Measurements from ENCODE around the gene IL25. TPM values are rescaled to one million over a fixed set of nuclear protein-coding genes. Genes with fewer than 3 reads are reported as not detected.
A peak's percentile ranks its signal among the peaks of the same experiment; 100 is the strongest.

The IL25 gene
- total and polyA plus RNA-seq, 2 of the 8 experiments (the other 6 are each of a cell fraction or from before 2014, with no cell fraction given): not detected

DNA sequence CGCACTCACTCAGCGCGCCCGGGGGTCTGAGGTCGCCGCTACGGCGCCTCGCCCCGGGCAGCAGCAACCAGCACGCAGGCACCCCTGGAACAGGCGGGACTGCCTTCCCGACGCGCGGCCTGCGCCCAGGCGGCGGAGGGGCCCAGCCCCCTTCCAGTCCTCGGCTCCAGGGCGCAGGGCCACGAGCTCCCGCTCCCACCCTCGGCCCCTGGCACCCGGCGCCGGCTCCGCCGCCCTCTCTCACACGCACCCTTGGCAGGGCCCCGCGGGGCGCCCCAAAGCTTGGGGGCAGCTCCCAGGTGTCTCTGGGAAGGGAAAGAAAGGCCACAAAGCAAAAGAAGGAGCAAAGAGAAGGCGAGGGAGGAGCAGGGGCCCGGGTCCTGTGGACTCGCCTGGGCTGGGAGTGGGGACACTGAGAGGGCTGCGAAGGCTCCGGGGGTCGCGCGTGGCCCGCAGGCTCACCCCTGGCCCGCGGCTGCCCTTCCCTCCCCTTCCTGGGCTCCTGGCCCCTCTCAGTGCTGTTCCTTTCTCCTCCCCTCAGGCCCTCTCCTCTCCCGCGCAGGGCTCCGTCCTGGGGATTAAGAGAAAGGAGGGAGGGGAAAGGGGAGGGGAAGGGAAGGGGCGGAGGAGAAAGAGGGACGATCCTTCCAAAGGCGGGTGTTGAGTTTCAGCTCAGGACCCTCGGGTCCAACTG is 6.7 kb upstream of the IL25 start:
- FAIRE-seq: no peak
- H3K4ac ChIP-seq (replicated peaks; ENCODE audit: insufficient read length, low read depth, low read length): no peak overlapping the region
- TF ChIP-seq EZH2 (IDR thresholded peaks at IDR 0.05; ENCODE audit: low read depth, low read length, severe bottlenecking) (no peak), CBX8 (IDR thresholded peaks at IDR 0.05; ENCODE audit: borderline replicate concordance, low read depth, low read length) (no peak), KDM5A (IDR thresholded peaks at IDR 0.05; ENCODE audit: low read length) (no peak), EP300 (IDR thresholded peaks at IDR 0.05; ENCODE audit: borderline replicate concordance in 1 of 2, low read depth in 2 of 2, low read length in 2 of 2) (no peak), SP2 (IDR thresholded peaks at IDR 0.05; ENCODE audit: low read length) (no peak), POLR2AphosphoS5 (IDR thresholded peaks at IDR 0.05; ENCODE audit: low read depth, low read length) (peak; percentile 59; the same call in 1 of the 2 replicates), FOSL1 (IDR thresholded peaks at IDR 0.05; ENCODE audit: insufficient read depth, low read depth, low read length) (no peak), PHF8 (conservative IDR thresholded peaks at IDR 0.05; ENCODE audit: low read depth, low read length) (peak; percentile 42; the same call in 1 of the 2 replicates), KDM1A (IDR thresholded peaks at IDR 0.05; ENCODE audit: borderline replicate concordance, low read length) (no peak), POLR2A (IDR thresholded peaks at IDR 0.05; ENCODE audit: control extremely low read depth in 1 of 2, low read depth in 2 of 2, low read length in 2 of 2) (peak in 1 of 2 experiments; percentile 87; a peak in 2 of 3 replicates)
- TF ChIP-seq, protein P1, sequence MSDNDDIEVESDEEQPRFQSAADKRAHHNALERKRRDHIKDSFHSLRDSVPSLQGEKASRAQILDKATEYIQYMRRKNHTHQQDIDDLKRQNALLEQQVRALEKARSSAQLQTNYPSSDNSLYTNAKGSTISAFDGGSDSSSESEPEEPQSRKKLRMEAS (IDR thresholded peaks at IDR 0.05): peak; percentile 71

More for the DNA sequence above, 6.7 kb upstream of the IL25 start:
- Histone ChIP-seq H3K56ac (replicated peaks; ENCODE audit: insufficient read length, low read depth, low read length) (peak overlapping the region; percentile 78), H3K9ac (replicated peaks in 1 of 4; ENCODE audit: extremely low read depth in 1 of 4, low read depth in 3 of 4, low read length in 3 of 4) (peak overlapping the region in 3 of 4 experiments; percentile 69 to 90 (median 71); a peak in 6 of 7 replicates), H3K79me2 (ENCODE audit: control insufficient read depth in 1 of 2, insufficient read depth in 2 of 2, low read length in 2 of 2) (no peaks in the 10 kb centered on the region), H3K14ac (ENCODE audit: insufficient read length) (no peak overlapping the region), H2BK20ac (ENCODE audit: low read length) (no peak overlapping the region), H3K36me3 (ENCODE audit: control insufficient read depth in 2 of 4, insufficient read depth in 4 of 4, low read length in 3 of 4) (peaks cover 0 to 5% (median 0%) of the 10 kb centered on the region in 4 experiments; a peak in 2 of 8 replicates), H2BK120ac (replicated peaks; ENCODE audit: low read depth, low read length) (no peak overlapping the region), H2BK12ac (ENCODE audit: low read depth, low read length) (no peak overlapping the region), H2BK5ac (ENCODE audit: low read depth, low read length) (peak overlapping the region; percentile 69; the same call in 1 of the 2 replicates), H3K27ac (ENCODE audit: low read depth, low read length) (peak overlapping the region; percentile 85), H2AK5ac (ENCODE audit: low read depth, low read length) (no peak overlapping the region), H2AFZ (ENCODE audit: low read length) (no peak overlapping the region), H3K27me3 (replicated peaks in 1 of 4; ENCODE audit: control insufficient read depth in 3 of 4, extremely low read depth in 1 of 4, insufficient read depth in 3 of 4, low read length in 3 of 4) (peaks cover 0 to 12% (median 10%) of the 10 kb centered on the region in 4 experiments; a peak in 5 of 7 replicates), H3K9me3 (ENCODE audit: insufficient read depth in 2 of 2, low read depth in 1 of 2, low read length in 1 of 2) (no peaks in the 10 kb centered on the region), H3K4me3 (ENCODE audit: extremely low read depth in 1 of 4, insufficient read depth in 2 of 4, low read depth in 3 of 4, low read length in 4 of 4) (peak overlapping the region; percentile 69 to 79 (median 77)), H3K4me2 (ENCODE audit: insufficient read depth in 1 of 2, low read depth in 2 of 2, low read length in 2 of 2) (peak overlapping the region; percentile 85 to 90), H2BK15ac (ENCODE audit: low read length) (peak overlapping the region; percentile 29; the same call in 1 of the 2 replicates), H4K20me1 (replicated peaks in 1 of 2; ENCODE audit: control insufficient read depth in 1 of 2, insufficient read depth in 2 of 2, low read length in 2 of 2) (peaks cover 8 to 11% of the 10 kb centered on the region in 2 experiments), H3K18ac (ENCODE audit: extremely low read depth, low read length) (peak overlapping the region; percentile 89), H4K5ac (ENCODE audit: insufficient read length, low read depth, low read length) (peak overlapping the region; percentile 73), H3K23ac (ENCODE audit: insufficient read length) (no peak overlapping the region), H3K79me1 (ENCODE audit: low read depth, low read length) (no peaks in the 10 kb centered on the region), H4K8ac (ENCODE audit: extremely low read depth, insufficient read depth, low read length) (peak overlapping the region; percentile 88), H3K4me1 (replicated peaks in 1 of 4; ENCODE audit: control insufficient read depth in 3 of 4, insufficient read depth in 4 of 4, low read length in 3 of 4) (peaks cover 2 to 22% (median 14%) of the 10 kb centered on the region in 4 experiments; a peak in 6 of 7 replicates), H4K91ac (replicated peaks; ENCODE audit: insufficient read length, low read length) (peak overlapping the region; percentile 30), H3K23me2 (ENCODE audit: low read depth, low read length) (peaks cover 21% of the 10 kb centered on the region; the same call in 1 of the 2 replicates)
- ChIA-PET POLR2A (ENCODE audit: partially characterized antibody) (interaction anchor here (0.8 to 7.1 kb wide), 20 partner anchors 11 to 266 kb away, joined by 3 to 73 read pairs (median 3); partner anchors contain the start of genes BCL2L2, CMTM5, MYH7 and PABPN1), CTCF (ENCODE audit: partially characterized antibody) (interaction anchor here (1.1 to 20.9 kb wide), 5 partner anchors 13 to 119 kb away, joined by 3 to 333 read pairs (median 4); partner anchors contain the start of genes CMTM5 and IL25)
- WGBS, 2 experiments (ENCODE audit: extremely low coverage in 1 of 2, insufficient coverage in 1 of 2, insufficient read length in 1 of 2, insufficient replicate concordance in 2 of 2, low coverage in 1 of 2, low lambda C conversion rate in 2 of 2, missing lambda C conversion rate in 1 of 2): 2% methylated on average over 24 of the region's 51 CpGs; no CpG with 5 or more reads in 1 of the 2 experiments
- DNase-seq (ENCODE audit: low read depth in 1 of 2, low spot score in 2 of 2): peak in 1 of 2 experiments; percentile 82

All from H1 (cell line).